NT2/D1 (cell line): ENCODE measurements around the gene GNG10.
"Not testable (repeated sequence)": the region's sequence is repeated elsewhere in the genome, so short reads cannot be mapped to it uniquely, and the experiment has no call there.

Experiments
- DNase-seq: peaks from one replicate; pipeline ENCODE4 v3.0.0-alpha.2; 2011; ENCODE audit warnings: low read depth, low spot score
- H3K27me3 ChIP-seq: 2 replicates; pipeline ENCODE4 v1.6.0; 2011; ENCODE audit warnings: mild to moderate bottlenecking; ENCODE audit not compliant: insufficient read length, insufficient read depth
- H3K36me3 ChIP-seq: 2 replicates; pipeline ENCODE4 v1.6.1; 2011; ENCODE audit warnings: mild to moderate bottlenecking, low read length, mixed read lengths; ENCODE audit not compliant: insufficient read depth, insufficient read length
- H3K4me1 ChIP-seq: 2 replicates; pipeline ENCODE4 v1.5.1; 2011; ENCODE audit not compliant: insufficient read depth, insufficient read length
- H3K4me3 ChIP-seq: 2 replicates; pipeline ENCODE4 v1.5.1; 2011; ENCODE audit warnings: low read depth; ENCODE audit not compliant: insufficient read length
- H3K9ac ChIP-seq: 2 replicates; pipeline ENCODE4 v1.6.0; 2011; ENCODE audit warnings: low read depth; ENCODE audit not compliant: insufficient read length
- H3K9me3 ChIP-seq: 2 replicates; pipeline ENCODE4 v1.5.1; 2011; ENCODE audit warnings: mild to moderate bottlenecking, low read length; ENCODE audit not compliant: insufficient read depth
- SUZ12 ChIP-seq: IDR thresholded peaks from 2 replicates; pipeline ENCODE4 v1.6.1; 2011; ENCODE audit not compliant: insufficient read length, insufficient read depth; ENCODE audit errors: extremely low read depth
- YY1 ChIP-seq: IDR thresholded peaks from 2 replicates; pipeline ENCODE4 v1.6.1; 2011; ENCODE audit not compliant: insufficient read length, insufficient read depth
- ZNF274 ChIP-seq: IDR thresholded peaks from 2 replicates; pipeline ENCODE4 v1.6.1; 2011; ENCODE audit warnings: mild to moderate bottlenecking, low read depth, low read length

The GNG10 gene

DNA sequence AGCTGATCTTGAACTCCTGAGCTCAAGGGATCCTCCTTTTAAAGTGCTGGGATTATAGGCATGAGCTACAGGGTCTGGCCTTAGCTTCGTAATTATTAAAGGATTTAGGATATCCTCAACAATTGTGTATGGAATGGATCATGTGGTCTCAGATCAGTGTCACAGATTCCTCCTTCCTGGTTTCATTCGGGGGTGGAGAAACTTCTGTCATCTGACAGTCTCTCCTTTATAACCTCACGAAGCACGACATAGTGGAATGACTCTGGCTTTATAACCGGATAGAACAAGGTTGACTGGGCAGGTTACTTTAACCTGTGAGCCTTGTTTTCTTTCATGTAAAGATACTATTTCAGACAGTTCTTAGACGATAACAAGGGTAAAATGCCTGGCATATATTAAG lies 4.4 kb upstream of the GNG10 start:
- Histone ChIP-seq H3K9ac (no peak overlapping the region), H3K4me3 (no peak overlapping the region), H3K9me3 (no peaks in the 10 kb centered on the region), H3K27me3 (peaks cover 12% of the 10 kb centered on the region), H3K36me3 (peaks cover 27% of the 10 kb centered on the region), H3K4me1 (no peaks in the 10 kb centered on the region)
- DNase-seq, result no peak
- TF ChIP-seq ZNF274, result no peak

DNA sequence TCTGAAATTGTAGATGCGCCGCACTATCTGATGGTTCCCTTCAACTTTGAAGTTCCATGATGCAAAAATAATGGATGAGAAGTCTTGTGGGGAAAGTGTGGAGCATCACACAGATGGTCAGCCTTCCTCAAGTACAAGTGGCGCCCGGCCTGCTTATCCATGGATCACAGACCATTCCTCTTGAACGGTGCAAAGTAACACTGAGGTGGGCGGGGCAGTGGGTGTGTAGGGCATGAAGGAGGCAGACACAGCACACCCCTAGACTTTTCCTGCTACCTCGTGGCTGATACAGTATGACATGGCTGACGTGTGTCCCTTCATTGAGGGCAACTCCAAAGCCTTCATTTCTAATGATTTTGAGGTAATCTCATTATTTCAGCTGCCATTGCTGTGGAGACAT lies 2.5 kb upstream of the GNG10 start:
- Histone ChIP-seq H3K9me3 (no peaks in the 10 kb centered on the region), H3K27me3 (peaks cover 12% of the 10 kb centered on the region), H3K9ac (no peak overlapping the region), H3K4me3 (no peak overlapping the region), H3K36me3 (peaks cover 17% of the 10 kb centered on the region), H3K4me1 (peaks cover 7% of the 10 kb centered on the region)
- DNase-seq, result no peak
- TF ChIP-seq YY1 (no peak), ZNF274 (no peak), SUZ12 (no peak)

DNA sequence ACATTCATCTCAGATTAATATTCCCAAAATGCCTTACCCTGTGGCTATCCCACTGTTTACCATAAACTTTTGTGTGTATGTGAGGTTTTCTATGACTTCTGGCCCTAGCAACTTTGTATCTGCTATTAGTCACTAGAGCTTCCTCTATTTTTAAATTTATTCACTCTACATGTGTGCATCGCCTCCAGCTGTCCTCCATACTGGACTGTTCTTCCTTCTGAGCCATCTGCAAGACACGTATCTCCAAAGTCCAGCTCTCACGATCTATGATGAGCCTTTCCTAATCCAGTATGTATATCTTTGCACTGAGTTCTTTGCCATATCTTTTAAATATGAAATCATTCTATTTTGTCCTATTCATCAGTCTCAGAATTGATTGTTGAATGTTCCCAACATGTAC lies 1.7 kb upstream of the GNG10 start:
- no peak overlapping the region for H3K4me3 ChIP-seq
- H3K9ac ChIP-seq, result no peak overlapping the region
- peaks cover 7% of the 10 kb centered on the region for H3K4me1 ChIP-seq
- no peak for DNase-seq
- H3K9me3 ChIP-seq, result no peaks in the 10 kb centered on the region
- H3K27me3 ChIP-seq, result peaks cover 12% of the 10 kb centered on the region
- H3K36me3 ChIP-seq, result peaks cover 16% of the 10 kb centered on the region
- no peak for TF ChIP-seq SUZ12
- TF ChIP-seq ZNF274, result no peak
- no peak for TF ChIP-seq YY1

DNA sequence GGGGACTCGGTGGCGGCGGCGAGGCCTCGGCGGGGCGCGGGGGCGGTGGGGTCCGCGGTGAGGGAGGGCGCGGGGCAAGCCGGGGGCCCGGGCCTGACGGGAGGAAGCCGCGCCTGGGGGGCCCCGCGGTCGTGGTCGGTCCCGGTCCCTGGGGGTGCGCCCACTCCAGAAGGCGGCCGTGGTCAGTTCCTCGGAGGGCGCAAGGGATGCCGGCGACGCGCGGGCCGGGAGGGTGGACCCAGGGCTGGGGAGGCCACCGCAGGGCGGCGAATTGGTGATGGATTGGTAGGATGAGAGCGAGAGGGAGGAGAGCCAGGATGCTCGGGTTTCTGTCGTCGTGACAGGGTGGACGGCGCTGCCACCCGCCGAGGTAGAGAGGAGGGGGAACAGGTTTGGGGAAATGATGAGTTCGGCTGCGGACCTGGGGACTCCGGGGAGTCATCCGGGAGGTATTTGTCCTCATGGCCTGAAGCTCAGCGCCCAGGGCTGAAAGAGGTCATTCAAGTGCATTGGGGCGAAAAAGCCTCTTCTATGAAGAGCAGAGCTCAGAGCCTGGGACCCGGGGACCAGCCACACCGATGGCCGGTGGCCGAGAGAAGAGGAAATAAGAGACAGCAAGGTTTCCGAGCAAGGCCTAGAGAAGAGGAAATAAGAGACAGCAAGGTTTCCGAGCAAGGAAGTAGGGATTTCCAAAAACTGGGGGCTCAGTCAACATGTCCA lies 557 bp downstream of the GNG10 start:
- Histone ChIP-seq H3K9ac (peak overlapping the region; percentile 70), H3K36me3 (peaks cover 18% of the 10 kb centered on the region), H3K9me3 (no peaks in the 10 kb centered on the region), H3K4me3 (peak overlapping the region; percentile 63), H3K27me3 (peaks cover 12% of the 10 kb centered on the region), H3K4me1 (peaks cover 7% of the 10 kb centered on the region)
- no peak for DNase-seq
- no peak for TF ChIP-seq YY1
- no peak for TF ChIP-seq ZNF274
- no peak for TF ChIP-seq SUZ12

DNA sequence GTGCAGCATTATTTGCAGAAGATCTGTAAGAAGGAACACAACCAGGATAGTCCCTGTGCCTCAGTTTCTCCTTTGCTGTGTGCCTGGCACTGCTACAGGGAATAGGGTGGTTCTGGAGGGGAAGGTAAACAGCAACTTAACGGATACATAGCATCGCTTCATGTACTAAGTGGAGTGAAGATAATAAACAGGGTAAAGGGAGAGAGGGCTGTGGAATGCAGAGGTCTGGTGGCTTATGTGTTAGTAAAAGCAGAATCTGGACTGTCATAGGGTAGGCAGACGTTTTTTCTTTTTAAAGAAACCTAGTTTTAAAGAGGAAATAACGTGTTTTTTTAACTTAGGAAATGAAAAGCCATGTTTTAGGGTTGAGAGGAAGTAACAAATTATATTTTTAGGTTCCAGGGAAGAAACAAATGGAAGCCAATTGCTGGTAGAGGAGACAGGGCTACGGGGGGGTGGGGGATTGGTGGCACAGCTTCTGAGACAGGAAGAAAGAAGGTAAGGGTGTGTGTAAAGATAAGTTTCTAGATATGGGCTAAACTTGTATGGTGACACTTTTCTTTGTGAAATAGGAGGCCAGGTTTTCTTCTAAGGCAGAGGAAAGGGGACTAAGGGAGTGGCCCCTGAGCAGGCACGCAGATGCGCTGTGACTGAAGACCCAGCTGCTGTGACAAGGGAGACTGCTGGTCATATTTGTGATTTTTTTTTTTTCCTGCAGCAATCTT lies 1.3 kb downstream of the GNG10 start:
- DNase-seq, result no peak
- H3K9me3 ChIP-seq, result no peaks in the 10 kb centered on the region
- peaks cover 12% of the 10 kb centered on the region for H3K27me3 ChIP-seq
- H3K9ac ChIP-seq, result peak overlapping the region; percentile 70
- no peak for TF ChIP-seq YY1
- TF ChIP-seq ZNF274, result no peak
- no peak for TF ChIP-seq SUZ12
- H3K4me3 ChIP-seq, result peak overlapping the region; percentile 63
- peaks cover 24% of the 10 kb centered on the region for H3K36me3 ChIP-seq
- H3K4me1 ChIP-seq, result peaks cover 7% of the 10 kb centered on the region

DNA sequence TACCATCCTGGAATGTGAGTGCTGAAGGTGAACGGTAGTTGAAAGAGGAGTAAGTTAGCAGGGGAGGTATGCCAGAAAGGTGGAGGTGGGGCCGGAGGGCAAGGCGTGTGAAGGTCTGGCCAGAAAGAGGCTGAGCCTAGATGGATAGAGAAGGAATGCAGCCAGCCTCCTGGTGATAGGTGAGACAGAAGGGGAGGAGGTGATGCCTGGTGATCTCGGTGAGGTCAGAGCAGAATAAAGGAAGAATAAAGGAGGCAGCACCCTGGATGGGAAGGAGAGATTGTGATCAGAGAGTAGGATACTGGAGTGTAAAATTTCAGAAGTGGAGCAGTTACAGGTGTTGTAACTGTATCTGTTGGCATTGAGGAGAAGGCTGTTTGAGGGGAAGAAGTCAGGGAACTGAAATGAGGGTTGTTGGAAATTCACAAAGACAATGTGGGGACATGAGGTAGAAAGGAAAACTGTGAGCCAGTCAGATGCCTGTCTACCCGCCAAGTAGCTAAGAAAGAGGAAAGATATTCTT lies 2.0 kb downstream of the GNG10 start:
- Histone ChIP-seq H3K36me3 (peaks cover 25% of the 10 kb centered on the region), H3K9ac (no peak overlapping the region), H3K4me3 (no peak overlapping the region), H3K4me1 (peaks cover 7% of the 10 kb centered on the region), H3K27me3 (peaks cover 12% of the 10 kb centered on the region), H3K9me3 (no peaks in the 10 kb centered on the region)
- TF ChIP-seq ZNF274, result no peak
- TF ChIP-seq SUZ12, result no peak
- no peak for TF ChIP-seq YY1
- DNase-seq, result no peak

DNA sequence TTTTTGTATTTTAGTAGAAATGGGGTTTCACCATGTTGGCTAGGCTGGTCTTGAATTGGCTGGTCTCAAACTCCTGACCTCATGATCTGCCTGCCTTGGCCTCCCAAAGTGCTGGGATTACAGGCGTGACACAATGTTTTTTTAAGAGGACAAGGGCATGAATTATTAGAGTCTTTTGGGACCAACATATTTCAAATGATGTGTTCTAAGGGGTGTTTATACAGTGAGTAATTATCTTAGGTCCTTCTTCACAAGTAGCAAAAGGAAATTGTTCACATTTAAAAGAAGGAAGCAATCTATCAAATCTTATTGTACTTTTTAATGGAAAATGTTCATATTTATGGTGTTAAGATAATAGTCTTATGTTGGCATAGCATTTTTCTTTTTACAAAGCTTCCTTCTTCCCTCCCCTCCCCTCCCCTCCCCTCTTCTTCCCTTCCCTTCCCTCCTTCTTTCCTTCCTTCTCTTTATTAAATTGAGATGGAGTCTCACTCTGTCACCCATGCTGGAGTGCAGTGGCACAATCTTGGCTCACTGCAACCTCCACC lies 6.7 kb downstream of the GNG10 start:
- no peak overlapping the region for H3K9ac ChIP-seq
- H3K27me3 ChIP-seq, result no peaks in the 10 kb centered on the region
- no peaks in the 10 kb centered on the region for H3K9me3 ChIP-seq
- no peak for DNase-seq
- no peak overlapping the region for H3K4me3 ChIP-seq
- peaks cover 3% of the 10 kb centered on the region for H3K4me1 ChIP-seq
- TF ChIP-seq ZNF274 (no peak), YY1 (no peak), SUZ12 (no peak)
- peaks cover 39% of the 10 kb centered on the region for H3K36me3 ChIP-seq

DNA sequence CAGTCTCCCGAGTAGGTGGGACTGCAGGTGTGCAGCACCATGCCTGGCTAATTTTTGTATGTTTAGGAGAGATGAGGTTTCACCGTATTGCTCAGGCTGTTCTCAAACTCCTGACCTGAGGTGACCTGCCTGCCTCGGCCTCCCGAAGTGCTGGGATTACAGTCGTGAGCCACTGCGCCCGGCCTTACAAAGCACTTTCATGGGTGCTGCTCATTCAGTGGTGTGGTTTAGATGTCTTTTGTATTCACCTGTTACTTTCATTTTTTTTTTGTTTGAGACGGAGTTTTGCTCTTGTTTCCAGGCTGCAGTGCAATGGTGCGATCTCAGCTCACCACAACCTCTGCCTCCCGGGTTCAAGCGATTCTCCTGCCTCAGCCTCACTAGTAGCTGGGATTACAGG lies 7.2 kb downstream of the GNG10 start:
- not testable (repeated sequence) for H3K4me1 ChIP-seq, H3K27me3 ChIP-seq, DNase-seq, H3K9me3 ChIP-seq, H3K4me3 ChIP-seq, H3K9ac ChIP-seq
- peaks cover 39% of the 10 kb centered on the region for H3K36me3 ChIP-seq
